HL-60/S4 treated with phorbol 12-myristate 13-acetate at 8.2 ng/mL for 4 days and 3 days (cell line): Measurements from ENCODE around the gene ZDHHC5.
"Not testable (repeated sequence)": the region's sequence is repeated elsewhere in the genome, so short reads cannot be mapped to it uniquely, and the experiment has no call there.

ENCODE experiments used
- in situ Hi-C: fragments of 300-500 bp; cut with MboI; formaldehyde crosslinking; loops from 2 replicates; pipeline ENCODE4 v1.15.0; 2022; ENCODE audit warnings: low sequenced_read_pairs

The ZDHHC5 gene

DNA sequence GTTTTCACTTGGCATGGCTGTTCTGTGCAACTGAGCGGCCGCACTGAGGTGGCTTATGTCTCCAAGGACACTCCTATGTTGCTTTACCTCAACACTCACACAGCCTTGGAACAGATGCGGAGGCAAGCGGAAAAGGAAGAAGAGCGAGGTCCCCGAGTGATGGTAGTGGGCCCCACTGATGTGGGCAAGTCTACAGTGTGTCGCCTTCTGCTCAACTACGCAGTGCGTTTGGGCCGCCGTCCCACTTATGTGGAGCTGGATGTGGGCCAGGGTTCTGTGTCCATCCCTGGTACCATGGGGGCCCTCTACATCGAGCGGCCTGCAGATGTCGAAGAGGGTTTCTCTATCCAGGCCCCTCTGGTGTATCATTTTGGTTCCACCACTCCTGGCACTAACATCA, 8.2 kb upstream of the ZDHHC5 start:
- in situ Hi-C loops: no loop called here

DNA sequence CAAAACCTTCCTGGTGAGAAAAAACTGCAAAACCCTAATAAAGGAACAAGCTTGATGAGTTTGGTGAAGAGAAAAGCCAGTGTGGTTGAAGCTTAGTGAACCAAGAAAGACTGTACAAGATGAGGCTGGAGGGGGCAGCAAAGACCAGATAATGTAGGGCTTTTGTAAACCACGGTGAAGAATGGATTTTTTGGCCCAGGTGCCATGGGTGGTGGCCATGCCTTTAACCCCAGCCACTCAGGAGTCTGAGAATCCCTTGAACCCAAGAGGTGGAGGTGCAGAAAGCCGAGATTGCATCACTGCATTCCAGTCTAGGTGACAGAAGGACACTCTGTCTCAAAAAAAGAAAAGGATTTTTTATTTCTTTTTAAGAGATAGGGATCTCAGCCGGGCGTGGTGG, 5.0 kb upstream of the ZDHHC5 start:
- in situ Hi-C loops: no loop called here

DNA sequence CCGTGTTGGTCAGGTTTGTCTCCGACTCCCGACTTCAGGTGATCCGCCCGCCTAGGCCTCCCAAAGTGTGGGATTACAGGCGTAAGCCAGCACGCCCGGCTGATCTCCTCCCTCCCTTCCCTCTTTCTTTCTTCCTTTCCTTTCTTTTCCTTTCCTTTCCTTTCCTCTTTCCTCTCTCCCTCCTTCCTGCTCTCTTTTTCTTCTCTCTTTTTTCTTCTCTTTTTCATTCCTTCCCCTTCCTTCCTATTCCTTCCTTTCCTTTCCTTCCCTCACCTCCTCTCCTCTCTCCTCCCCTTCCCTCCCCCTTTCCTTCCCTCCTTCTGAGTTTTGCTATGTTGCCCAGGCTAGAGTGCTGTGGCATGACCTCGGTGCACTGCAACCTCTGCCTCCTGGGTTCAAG, 3.9 kb upstream of the ZDHHC5 start:
- in situ Hi-C loops: no loop called here

DNA sequence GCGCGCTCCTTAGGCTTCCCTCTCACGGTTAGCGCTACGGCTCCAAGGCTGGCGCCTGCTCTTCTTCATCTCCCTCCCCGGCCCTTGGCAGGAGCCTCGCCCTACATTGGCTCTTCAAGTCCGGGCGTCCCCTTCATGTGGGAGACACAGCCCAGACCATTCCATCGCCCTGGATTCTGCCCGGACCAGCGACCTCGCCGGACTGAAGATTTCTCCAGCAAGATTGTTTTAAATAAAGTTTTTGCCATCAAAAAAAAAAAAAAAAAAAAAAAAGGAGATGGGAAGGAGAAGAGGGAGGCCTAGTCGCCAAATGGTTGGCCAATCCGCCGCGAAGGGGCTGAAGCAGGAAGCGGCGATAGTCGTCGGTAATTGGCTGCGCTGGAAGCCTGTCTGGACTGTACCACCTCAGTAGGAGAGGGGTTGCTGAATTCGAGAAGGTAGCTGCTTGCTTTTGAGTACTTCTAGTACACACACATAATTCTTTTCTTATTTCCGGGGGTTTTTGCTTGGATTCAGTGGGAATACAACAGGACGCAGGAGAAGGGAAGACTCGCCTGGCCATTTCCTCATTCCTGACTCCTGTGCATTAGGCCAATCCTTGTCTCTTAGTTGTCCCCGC, 688 bp upstream of the ZDHHC5 start:
- in situ Hi-C loops: no loop called here

DNA sequence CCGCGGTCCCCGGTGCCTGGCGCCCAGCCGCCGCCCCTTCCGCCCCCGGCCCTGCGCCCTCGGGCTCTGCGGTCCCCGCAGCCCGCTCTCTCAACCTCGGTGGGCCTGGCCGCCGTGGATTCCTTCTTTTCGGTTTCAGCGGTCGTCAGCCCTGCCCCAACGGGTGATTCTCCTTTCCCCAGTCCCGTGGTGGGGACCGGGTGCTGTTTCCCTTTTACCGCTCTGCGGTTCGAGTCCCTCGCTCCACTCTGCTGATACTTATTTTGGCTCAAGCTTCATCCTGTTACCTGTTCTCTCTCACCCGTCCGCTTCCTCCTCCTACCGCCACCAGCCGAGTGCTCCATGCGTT, 494 bp downstream of the ZDHHC5 start:
- in situ Hi-C loops: no loop called here

DNA sequence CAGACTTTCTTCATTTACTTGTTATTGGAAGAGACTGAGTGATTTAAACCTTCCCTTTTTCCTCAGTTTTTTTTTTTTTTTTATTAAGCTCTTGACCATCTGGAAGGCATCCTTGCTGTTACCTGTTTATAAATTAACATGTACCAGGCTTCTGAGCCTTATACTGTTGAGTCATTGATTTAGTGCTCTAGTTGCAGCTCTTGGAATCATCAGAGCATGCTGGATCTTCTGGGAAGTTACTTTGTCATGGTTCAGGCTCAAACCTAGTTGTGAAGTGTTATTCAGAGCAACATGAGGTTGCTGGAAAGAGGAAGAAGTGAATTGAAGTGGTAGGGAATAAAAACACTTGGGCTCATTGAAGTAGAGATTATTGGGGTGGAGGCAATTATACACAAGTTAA, 6.3 kb downstream of the ZDHHC5 start:
- in situ Hi-C loops: no loop called here

DNA sequence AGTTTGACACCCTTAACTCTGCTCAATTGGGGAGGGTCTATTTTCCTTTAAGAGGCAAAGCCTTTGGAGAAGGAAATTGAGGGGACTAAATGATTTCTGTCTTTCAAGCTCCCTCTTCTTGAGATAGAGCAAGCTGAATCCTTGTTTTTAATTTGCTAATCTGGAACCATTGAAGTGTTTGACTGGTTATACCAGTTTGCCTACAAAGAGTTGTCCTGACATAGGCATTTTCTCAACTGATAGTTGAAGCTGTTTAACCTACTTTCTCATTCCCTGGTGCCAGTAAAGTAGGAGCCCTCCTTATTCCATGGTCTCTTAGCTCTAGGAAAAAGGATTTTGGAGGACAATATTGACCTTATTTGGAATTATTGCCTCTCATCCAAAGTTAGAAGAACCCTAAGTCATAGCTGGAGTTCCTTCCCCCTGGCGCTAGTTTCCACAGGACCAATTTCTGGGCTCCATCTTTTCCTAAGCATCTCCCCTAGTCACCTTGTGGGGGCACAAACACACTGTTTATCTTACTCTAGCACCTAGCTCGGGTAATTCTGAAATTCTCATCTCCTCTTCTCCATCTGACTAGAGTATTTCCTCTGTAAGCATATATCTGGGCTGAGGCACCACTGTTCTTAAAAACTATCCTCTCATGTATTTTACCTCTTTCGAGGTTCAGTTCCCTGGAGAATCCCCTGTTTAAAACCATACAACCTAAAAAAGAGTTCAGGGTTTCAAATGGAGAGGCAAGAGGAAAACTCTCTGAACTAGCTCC, 7.4 kb downstream of the ZDHHC5 start:
- in situ Hi-C loops: no loop called here

DNA sequence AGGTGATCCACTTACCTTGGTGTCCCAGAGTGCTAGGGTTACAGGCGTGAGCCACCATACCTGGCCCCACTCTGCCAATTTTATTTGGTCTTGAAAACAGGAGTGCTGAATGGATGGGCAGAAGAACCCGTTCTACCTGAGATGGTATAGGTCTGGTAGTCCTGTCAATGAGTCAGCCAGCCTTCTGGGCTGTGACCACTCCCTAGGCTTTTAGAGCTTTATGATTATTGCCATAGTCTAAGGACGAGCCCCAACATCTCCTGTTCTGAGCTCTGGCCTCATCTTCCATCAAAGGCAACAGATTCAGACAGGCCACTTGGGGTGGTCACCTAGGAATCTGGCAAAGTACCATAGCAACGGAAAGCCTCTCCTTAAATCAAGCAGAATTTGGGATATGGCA, 11.5 kb downstream of the ZDHHC5 start:
- in situ Hi-C loops: no loop called here

DNA sequence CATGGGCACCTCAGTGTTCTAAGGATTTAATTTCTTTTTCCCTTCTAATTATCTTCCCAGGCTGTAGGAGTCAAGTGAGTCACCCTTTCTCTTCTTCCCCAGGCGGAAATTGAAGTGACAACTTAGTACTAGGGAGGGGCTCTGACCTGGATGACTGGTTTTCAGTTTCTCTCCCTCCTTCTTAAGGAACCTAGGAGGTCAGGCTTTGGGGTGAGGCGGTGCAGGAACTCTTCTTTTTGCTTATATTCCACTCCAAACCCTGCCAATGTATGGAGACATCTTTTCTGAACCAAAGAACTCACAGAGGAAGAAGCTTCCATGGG, 12.6 kb downstream of the ZDHHC5 start:
- in situ Hi-C loops: no loop called here

DNA sequence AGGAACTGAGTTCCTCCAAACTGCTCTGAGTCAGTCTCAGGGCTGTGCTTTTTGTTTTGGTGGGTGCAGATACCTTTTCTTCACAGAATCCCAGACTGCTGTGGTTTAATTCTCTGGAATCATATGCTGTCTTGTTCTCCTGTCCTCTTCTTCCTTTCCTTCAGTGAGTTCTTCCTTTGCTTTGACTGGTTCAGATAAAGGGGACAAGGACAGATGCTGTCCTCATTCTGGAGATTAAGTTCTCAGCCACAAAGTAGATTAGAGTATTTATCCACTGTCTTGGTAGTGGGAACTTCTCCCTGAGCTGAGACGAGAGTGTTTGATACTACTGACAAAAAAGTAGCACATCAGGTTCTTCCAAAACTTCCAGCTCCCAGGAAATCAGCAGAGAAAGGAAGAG, 13.3 kb downstream of the ZDHHC5 start:
- in situ Hi-C loops: no loop called here

DNA sequence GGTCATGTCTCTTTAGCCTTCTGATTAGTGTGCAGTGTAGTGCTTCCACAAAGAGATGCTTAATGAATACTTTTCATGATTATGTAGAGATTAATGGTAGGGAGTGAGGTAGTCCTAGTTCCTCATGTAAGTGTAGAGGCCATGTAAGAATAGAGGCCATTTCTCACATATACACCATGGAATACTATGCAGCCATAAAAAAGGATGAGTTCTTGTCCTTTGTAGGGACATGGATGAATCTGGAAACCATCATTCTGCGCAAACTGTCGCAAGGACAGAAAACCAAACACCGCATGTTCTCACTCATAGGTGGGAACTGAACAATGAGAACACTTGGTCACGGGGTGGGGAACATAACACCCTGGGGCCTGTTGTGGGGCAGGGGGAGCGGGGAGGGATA, 22.6 kb downstream of the ZDHHC5 start:
- in situ Hi-C loops: loop anchor here (10.0 kb wide), 1 partner anchor 114 kb away; no protein-coding TSS in a partner anchor

DNA sequence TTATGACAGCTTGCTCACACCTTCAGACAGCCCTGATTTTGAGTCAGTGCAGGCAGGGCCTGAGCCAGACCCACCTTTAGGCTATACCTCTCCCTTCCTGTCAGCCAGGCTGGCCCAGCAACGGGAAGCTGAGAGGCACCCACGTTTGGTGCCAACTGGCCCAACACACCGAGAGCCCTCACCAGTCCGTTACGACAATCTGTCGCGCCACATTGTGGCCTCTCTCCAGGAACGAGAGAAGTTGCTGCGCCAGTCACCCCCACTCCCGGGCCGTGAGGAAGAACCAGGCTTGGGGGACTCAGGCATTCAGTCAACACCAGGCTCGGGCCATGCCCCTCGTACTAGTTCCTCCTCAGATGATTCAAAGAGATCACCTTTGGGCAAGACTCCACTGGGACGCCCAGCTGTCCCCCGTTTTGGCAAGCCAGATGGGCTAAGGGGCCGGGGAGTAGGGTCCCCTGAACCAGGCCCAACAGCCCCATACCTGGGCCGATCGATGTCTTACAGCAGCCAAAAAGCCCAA, 31.0 kb downstream of the ZDHHC5 start:
- in situ Hi-C loops: loop anchor here (10.0 kb wide), 1 partner anchor 106 kb away; no protein-coding TSS in a partner anchor

DNA sequence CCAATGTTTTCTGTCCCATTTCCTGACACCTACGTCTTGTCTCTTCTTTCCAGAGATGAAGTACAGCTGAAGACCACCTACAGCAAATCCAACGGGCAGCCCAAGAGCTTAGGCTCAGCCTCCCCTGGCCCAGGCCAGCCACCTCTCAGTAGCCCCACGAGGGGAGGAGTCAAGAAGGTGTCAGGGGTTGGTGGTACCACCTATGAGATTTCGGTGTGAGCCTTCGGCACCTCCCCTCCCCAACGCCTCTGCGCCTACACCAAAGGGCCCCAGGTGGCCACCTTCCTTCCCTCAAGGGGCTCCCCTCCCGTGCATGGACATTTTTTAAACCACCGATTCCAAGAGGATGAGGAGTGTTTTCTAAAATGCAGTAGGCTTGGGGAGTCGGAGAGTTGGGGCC, 31.9 kb downstream of the ZDHHC5 start:
- in situ Hi-C loops: loop anchor here (10.0 kb wide), 1 partner anchor 105 kb away; no protein-coding TSS in a partner anchor

DNA sequence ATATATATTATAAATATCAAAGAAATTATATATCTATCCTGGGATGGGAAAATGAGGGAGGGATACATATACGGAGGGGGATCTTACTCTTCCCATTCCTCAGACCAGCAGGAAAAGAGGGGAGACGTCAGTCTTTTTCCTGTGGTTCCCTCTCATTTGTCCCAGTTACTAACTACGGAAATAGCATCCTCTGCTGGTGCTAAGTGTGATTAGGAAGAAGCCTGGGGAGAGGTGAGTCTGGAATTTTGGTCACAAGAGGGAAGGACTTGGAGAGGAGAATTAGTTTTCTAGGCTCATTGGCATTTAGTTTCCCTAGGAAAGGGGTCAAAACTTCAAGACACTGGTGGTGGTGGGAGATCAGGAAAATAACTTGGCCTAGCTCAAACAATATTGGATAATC, 32.5 kb downstream of the ZDHHC5 start:
- in situ Hi-C loops: no loop called here

DNA sequence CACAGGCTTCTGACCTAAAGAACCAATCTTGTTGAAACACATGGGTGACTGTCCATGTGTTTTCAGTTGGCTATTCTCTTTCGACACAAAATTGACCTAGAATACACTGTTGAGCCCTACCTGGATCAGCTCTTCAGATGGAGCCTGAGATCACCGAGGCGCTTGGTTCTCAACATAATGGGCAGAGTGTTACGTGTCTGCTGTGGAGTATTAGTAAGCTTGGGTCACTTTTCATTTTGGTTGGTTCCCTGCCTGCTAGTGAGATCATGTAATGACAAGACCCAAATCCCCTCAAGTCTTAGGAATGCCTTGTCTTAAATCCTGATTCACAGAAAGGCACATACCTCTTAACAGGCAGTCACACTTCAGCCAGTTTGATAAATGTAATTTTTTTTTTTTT, 35.4 kb downstream of the ZDHHC5 start:
- in situ Hi-C loops: no loop called here

DNA sequence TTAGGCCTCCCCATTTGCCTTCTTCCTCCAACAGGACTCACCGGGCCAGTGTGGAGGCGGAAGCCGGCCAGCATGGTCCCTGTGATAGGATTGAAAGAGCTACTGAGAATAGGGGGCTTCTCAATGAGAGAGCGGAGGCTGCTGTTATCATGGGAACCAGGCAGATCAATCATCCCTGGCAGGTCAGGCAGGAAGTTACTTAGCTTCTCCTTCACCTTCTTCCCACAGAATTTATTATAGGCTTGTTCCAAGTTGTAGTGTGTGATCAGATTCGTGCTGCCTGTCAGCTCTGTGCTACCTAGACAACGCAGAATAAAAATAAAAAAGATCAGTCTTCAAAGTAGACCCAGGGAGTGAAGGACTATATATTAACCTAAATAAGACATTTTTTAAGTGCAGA, 37.0 kb downstream of the ZDHHC5 start:
- in situ Hi-C loops: no loop called here

DNA sequence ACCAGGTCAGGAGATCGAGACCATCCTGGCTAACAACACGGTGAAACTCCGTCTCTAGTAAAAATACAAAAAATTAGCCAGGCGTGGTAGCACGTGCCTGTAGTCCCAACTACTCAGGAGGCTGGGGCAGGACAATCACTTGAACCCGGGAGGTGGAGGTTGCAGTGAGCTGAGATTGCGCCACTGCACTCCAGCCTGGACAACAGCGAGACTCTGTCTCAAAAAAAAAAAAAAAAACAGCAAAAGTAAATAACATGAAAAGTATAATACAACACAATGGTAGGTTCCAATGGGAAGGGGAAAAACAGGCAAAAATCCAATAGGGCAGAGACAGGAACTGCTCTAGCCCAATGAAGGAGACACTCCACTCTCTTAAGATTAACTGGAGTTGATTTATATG, 37.5 kb downstream of the ZDHHC5 start:
- in situ Hi-C loops: not testable (repeated sequence)

DNA sequence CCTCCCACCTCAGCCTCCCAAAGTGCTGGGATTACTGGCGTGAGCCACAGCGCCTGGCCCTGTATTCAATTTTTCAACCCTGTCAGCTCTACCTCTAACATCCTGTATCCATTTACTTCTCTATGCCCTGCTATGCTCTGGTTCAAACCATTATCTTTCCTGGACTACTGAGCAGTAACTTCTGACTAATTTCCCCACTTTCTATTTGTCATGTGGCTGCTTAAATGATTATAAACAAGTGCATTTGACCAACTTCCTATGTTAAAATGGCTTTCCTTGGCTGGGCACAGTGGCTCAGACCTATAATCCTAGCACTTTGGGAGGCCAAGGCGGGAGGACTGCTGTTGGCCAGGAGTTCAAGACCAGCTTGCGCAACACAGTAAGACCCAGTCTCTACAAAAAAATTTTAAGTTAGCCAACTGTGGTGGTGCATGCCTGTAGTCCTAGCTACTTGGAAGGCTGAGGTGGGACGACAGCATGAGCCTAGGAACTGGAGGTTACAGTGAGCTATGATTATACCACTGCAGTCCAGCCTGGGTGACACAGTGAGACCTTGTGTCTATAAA, 42.0 kb downstream of the ZDHHC5 start:
- in situ Hi-C loops: no loop called here

DNA sequence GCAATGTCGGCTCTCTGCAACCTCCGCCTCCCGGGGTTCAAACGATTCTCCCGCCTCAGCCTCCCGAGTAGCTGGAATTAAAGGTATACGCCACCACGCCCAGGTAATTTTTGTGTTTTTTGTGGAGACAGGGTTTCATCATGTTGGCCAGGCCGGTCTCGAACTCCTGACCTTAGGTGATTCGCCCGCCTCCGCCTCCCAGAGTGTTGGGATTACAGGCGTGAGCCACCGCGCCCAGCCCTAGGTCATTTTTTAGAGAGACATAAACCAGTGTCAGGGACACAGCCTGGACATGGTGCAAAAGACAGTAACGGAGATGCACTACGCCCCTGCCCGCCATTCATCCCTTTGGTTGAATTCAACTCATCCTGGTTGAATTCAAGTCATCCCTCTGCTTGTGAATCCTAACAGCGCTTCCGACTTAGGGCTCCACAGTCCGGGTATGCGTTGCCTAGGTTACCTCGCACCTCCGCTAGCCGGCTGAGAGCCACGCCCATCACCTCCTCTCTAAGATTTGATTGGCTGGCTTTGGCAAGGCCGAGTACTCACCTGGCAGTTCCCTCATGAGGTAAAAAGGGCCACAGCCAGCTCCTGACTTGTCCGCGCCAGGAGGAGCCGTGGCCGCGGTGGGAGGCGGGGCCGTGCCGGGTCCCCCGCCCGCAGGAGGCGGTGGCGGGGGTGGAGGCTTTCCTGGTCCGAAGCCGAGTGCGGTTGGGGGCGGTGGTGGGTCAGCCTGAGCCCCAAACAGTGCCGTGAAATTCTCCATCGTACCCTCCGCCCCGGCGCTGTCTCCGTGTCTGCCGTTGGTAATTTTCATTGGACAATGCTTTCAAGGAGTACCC, 43.7 kb downstream of the ZDHHC5 start, which contains the start of gene MED19:
MED19 (minus strand) TSS at position 802 of the 842 bp plus-strand sequence; CDS start at position 766, 36 bp downstream.
- in situ Hi-C loops: no loop called here

DNA sequence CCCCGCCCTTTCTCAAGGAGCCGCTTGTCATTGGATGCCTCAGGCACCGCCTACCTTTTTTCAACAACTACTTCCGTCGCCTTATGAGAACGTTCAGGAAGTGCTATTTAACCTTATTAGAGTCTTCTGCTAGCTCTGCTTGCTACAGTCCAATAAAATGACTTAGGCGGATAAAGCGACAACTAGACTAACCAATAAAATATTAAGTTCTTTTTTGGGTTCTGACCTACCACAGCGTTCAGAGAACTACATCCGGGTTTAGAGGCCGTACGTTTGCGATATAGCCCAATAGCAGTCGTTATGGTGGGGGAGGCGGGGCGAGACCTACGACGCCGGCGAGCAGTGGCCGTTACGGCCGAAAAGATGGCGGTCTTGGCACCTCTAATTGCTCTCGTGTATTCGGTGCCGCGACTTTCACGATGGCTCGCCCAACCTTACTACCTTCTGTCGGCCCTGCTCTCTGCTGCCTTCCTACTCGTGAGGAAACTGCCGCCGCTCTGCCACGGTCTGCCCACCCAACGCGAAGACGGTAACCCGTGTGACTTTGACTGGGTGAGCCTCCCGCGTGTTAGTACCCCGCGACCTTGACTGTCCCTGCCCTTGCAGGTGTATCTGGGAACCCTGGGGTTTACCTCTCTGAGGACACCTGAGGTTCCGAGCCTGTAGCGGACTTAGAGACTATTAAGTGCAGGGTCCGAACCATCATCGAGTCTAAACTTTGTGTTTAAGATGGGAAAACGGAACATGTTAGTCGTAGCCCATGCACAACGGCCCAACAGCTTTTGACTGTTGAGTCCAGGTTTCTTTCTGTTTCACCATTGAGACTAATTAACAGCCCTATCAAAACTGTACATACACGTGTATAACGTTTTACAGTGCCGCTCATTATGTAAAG, 44.6 kb downstream of the ZDHHC5 start, which contains the start of gene TMX2:
TMX2 (plus strand) TSS at position 338 of the 895 bp plus-strand sequence; CDS start at position 364, 26 bp downstream.
- in situ Hi-C loops: no loop called here
